ENCODE results near the gene BUD13.

GRCh38 chr11:116730601-116731000, 42.2 kb downstream of the BUD13 start:
- TF ChIP-seq CTCF (IDR thresholded peaks at IDR 0.05 in 2 of 3, conservative IDR thresholded peaks at IDR 0.05 in 1 of 3; ENCODE audit: borderline replicate concordance in 1 of 3, insufficient read depth in 1 of 3, low read depth in 2 of 3, low read length in 2 of 3) (no peak), POLR2A (IDR thresholded peaks at IDR 0.05; ENCODE audit: borderline replicate concordance, extremely low read depth, insufficient read depth, insufficient read length) (no peak), MAX (IDR thresholded peaks at IDR 0.05) (no peak), EZH2phosphoT487 (IDR thresholded peaks at IDR 0.05; ENCODE audit: borderline replicate concordance) (no peak), CEBPB (IDR thresholded peaks at IDR 0.05; ENCODE audit: low read depth) (no peak)

Data from HCT116 (cell line).